IMR-90 (cell line): ENCODE results near the gene CEACAM1.

Source experiments
- CHD1 ChIP-seq: IDR thresholded peaks from 2 replicates; pipeline ENCODE4 v1.6.1; 2012; ENCODE audit warnings: low read depth, low read length, improper control_type of control experiment
- FOS ChIP-seq: fragments of 150-350 bp; IDR thresholded peaks from 2 replicates; pipeline ENCODE4 v1.6.1; 2016; ENCODE audit warnings: low read depth, low read length
- MAZ ChIP-seq: IDR thresholded peaks from 2 replicates; pipeline ENCODE4 v1.6.1; 2012; ENCODE audit warnings: low read depth, mild to moderate bottlenecking, low read length, improper control_type of control experiment, moderate library complexity, borderline replicate concordance
- NFE2L2 ChIP-seq: fragments of 150-350 bp; IDR thresholded peaks from 2 replicates; pipeline ENCODE4 v1.6.1; 2016; ENCODE audit warnings: low read depth, mild to moderate bottlenecking, low read length
- POLR2A ChIP-seq: IDR thresholded peaks from 2 replicates; pipeline ENCODE4 v1.6.1; 2012; ENCODE audit warnings: mild to moderate bottlenecking, low read depth, low read length
- RAD21 ChIP-seq: IDR thresholded peaks from 2 replicates; pipeline ENCODE4 v1.6.1; 2012; ENCODE audit warnings: low read length, improper control_type of control experiment
- RCOR1 ChIP-seq: IDR thresholded peaks from 2 replicates; pipeline ENCODE4 v1.6.1; 2012; ENCODE audit warnings: mild to moderate bottlenecking, low read length, improper control_type of control experiment; ENCODE audit not compliant: insufficient replicate concordance
- TF ChIP-seq, protein P1 (sequence below): conservative IDR thresholded peaks from 2 replicates; pipeline ENCODE4 v1.5.1; 2012; ENCODE audit warnings: mild to moderate bottlenecking, low read depth, low read length, improper control_type of control experiment
- TF ChIP-seq, protein P2 (sequence below): fragments of 150-350 bp; IDR thresholded peaks from 2 replicates; pipeline ENCODE4 v1.6.1; 2017; ENCODE audit warnings: mild to moderate bottlenecking, antibody characterized with exemption, low read length, low read depth
- TF ChIP-seq, protein P3 (sequence below): fragments of 150-350 bp; IDR thresholded peaks from 2 replicates; pipeline ENCODE4 v1.6.1; 2016; ENCODE audit warnings: low read depth, mild to moderate bottlenecking, low read length, moderate library complexity, borderline replicate concordance

DNA sequence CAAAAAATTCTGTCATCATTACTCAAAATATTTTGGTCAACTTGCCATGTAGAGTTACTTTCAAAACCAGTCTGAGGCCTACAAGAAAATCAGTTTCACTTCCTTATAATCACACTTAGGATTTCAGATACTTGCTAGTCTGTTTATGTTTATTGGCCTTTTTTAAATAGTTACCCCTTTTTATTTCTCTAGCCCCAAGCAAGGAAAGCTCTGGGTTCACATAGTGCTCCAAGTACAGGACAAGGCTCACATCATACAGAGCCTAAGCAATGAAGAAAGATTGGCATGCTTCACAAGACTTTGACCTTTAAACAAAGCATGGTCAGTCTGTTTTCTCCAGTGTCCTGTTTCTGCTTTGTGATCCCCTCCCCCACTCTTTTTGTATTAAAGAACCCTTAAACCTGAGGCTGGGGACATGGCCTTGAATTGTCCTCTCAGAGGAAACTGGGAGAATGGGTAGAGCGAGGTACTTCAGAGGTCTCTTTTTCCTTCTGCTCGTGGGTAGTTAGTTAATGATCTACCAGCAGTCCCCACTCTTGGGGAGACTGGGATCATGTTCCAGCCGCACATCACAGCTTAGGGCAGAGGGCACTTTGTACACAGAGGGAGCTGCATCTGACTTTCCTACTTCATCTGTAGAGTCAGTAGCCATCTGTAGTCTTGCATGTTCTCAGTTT is 30.7 kb downstream of the CEACAM1 start:
- TF ChIP-seq, protein P1, sequence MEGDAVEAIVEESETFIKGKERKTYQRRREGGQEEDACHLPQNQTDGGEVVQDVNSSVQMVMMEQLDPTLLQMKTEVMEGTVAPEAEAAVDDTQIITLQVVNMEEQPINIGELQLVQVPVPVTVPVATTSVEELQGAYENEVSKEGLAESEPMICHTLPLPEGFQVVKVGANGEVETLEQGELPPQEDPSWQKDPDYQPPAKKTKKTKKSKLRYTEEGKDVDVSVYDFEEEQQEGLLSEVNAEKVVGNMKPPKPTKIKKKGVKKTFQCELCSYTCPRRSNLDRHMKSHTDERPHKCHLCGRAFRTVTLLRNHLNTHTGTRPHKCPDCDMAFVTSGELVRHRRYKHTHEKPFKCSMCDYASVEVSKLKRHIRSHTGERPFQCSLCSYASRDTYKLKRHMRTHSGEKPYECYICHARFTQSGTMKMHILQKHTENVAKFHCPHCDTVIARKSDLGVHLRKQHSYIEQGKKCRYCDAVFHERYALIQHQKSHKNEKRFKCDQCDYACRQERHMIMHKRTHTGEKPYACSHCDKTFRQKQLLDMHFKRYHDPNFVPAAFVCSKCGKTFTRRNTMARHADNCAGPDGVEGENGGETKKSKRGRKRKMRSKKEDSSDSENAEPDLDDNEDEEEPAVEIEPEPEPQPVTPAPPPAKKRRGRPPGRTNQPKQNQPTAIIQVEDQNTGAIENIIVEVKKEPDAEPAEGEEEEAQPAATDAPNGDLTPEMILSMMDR = no peak
- no peak for TF ChIP-seq RCOR1
- no peak for TF ChIP-seq POLR2A
- TF ChIP-seq RAD21 = no peak
- TF ChIP-seq FOS = no peak
- TF ChIP-seq, protein P2, sequence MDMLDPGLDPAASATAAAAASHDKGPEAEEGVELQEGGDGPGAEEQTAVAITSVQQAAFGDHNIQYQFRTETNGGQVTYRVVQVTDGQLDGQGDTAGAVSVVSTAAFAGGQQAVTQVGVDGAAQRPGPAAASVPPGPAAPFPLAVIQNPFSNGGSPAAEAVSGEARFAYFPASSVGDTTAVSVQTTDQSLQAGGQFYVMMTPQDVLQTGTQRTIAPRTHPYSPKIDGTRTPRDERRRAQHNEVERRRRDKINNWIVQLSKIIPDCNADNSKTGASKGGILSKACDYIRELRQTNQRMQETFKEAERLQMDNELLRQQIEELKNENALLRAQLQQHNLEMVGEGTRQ = no peak
- TF ChIP-seq NFE2L2 = no peak
- TF ChIP-seq MAZ = no peak
- TF ChIP-seq, protein P3, sequence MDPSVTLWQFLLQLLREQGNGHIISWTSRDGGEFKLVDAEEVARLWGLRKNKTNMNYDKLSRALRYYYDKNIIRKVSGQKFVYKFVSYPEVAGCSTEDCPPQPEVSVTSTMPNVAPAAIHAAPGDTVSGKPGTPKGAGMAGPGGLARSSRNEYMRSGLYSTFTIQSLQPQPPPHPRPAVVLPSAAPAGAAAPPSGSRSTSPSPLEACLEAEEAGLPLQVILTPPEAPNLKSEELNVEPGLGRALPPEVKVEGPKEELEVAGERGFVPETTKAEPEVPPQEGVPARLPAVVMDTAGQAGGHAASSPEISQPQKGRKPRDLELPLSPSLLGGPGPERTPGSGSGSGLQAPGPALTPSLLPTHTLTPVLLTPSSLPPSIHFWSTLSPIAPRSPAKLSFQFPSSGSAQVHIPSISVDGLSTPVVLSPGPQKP = no peak
- TF ChIP-seq CHD1 = no peak
